Mucosa of stomach (tissue), 1 donor: ENCODE results near the gene ANAPC10.
"Not testable (repeated sequence)": the region's sequence is repeated elsewhere in the genome, so short reads cannot be mapped to it uniquely, and the experiment has no call there.

ENCODE experiments used
- H3K27me3 ChIP-seq: one replicate; pipeline ENCODE4 v1.7.0; 2013; ENCODE audit warnings: mild to moderate bottlenecking, low read length; ENCODE audit not compliant: control insufficient read depth, insufficient read depth
- H3K36me3 ChIP-seq: one replicate; pipeline ENCODE4 v1.7.0; 2013; ENCODE audit warnings: low read length; ENCODE audit not compliant: control insufficient read depth, insufficient read depth
- H3K4me1 ChIP-seq: one replicate; pipeline ENCODE4 v1.7.0; 2013; ENCODE audit warnings: mild to moderate bottlenecking, low read length; ENCODE audit not compliant: control insufficient read depth, insufficient read depth
- H3K4me3 ChIP-seq: one replicate; pipeline ENCODE4 v1.7.0; 2013; ENCODE audit warnings: low read length
- H3K9ac ChIP-seq: one replicate; pipeline ENCODE4 v1.7.0; 2013; ENCODE audit warnings: mild to moderate bottlenecking, low read length, moderate library complexity
- H3K9me3 ChIP-seq: one replicate; pipeline ENCODE4 v1.7.0; 2013; ENCODE audit warnings: mild to moderate bottlenecking, low read length, moderate library complexity; ENCODE audit not compliant: control insufficient read depth
- donor health status: Pancreatic carcinoma.

The ANAPC10 gene

GRCh38 chr4:145035494-145036136 lies 62.4 kb downstream of the ANAPC10 start:
- Histone ChIP-seq H3K36me3 (no peaks in the 10 kb centered on the region), H3K4me1 (no peaks in the 10 kb centered on the region), H3K9ac (no peak overlapping the region), H3K4me3 (no peak overlapping the region), H3K27me3 (no peaks in the 10 kb centered on the region), H3K9me3 (no peaks in the 10 kb centered on the region)

GRCh38 chr4:145034727-145035211 lies 63.2 kb downstream of the ANAPC10 start:
- no peaks in the 10 kb centered on the region for H3K4me1 ChIP-seq
- H3K9me3 ChIP-seq: no peaks in the 10 kb centered on the region
- H3K9ac ChIP-seq: no peak overlapping the region
- H3K36me3 ChIP-seq: no peaks in the 10 kb centered on the region
- no peaks in the 10 kb centered on the region for H3K27me3 ChIP-seq
- no peak overlapping the region for H3K4me3 ChIP-seq

- Histone ChIP-seq H3K27me3 (no peaks in the 10 kb centered on the region), H3K4me3 (no peak overlapping the region), H3K9ac (no peak overlapping the region), H3K4me1 (no peaks in the 10 kb centered on the region), H3K36me3 (no peaks in the 10 kb centered on the region), H3K9me3 (no peaks in the 10 kb centered on the region)
These were observed 78.7 kb downstream of the ANAPC10 start for GRCh38 chr4:145019346-145019745.

GRCh38 chr4:145014365-145014764 lies 83.6 kb downstream of the ANAPC10 start:
- no peaks in the 10 kb centered on the region for H3K9me3 ChIP-seq
- no peaks in the 10 kb centered on the region for H3K36me3 ChIP-seq
- H3K4me1 ChIP-seq: no peaks in the 10 kb centered on the region
- H3K9ac ChIP-seq: no peak overlapping the region
- no peaks in the 10 kb centered on the region for H3K27me3 ChIP-seq
- H3K4me3 ChIP-seq: no peak overlapping the region

GRCh38 chr4:145012841-145013240 lies 85.2 kb downstream of the ANAPC10 start:
- no peaks in the 10 kb centered on the region for H3K36me3 ChIP-seq
- no peaks in the 10 kb centered on the region for H3K4me1 ChIP-seq
- H3K9ac ChIP-seq: no peak overlapping the region
- no peak overlapping the region for H3K4me3 ChIP-seq
- no peaks in the 10 kb centered on the region for H3K27me3 ChIP-seq
- H3K9me3 ChIP-seq: no peaks in the 10 kb centered on the region

GRCh38 chr4:145011636-145012035 lies 86.4 kb downstream of the ANAPC10 start:
- Histone ChIP-seq H3K9ac (no peak overlapping the region), H3K27me3 (no peaks in the 10 kb centered on the region), H3K4me3 (no peak overlapping the region)

GRCh38 chr4:145010315-145010714 lies 87.7 kb downstream of the ANAPC10 start:
- not testable (repeated sequence) for H3K27me3 ChIP-seq, H3K4me3 ChIP-seq, H3K4me1 ChIP-seq, H3K9ac ChIP-seq, H3K9me3 ChIP-seq, H3K36me3 ChIP-seq

More at GRCh38 chr4:145011636-145012035, 86.4 kb downstream of the ANAPC10 start:
- no peaks in the 10 kb centered on the region for H3K9me3 ChIP-seq
- no peaks in the 10 kb centered on the region for H3K4me1 ChIP-seq
- no peaks in the 10 kb centered on the region for H3K36me3 ChIP-seq

GRCh38 chr4:145003675-145004074 lies 94.3 kb downstream of the ANAPC10 start:
- Histone ChIP-seq H3K9ac (no peak overlapping the region), H3K9me3 (no peaks in the 10 kb centered on the region), H3K36me3 (no peaks in the 10 kb centered on the region), H3K27me3 (no peaks in the 10 kb centered on the region), H3K4me1 (no peaks in the 10 kb centered on the region), H3K4me3 (no peak overlapping the region)

- Histone ChIP-seq H3K4me3 (no peak overlapping the region), H3K4me1 (no peaks in the 10 kb centered on the region), H3K36me3 (no peaks in the 10 kb centered on the region), H3K27me3 (no peaks in the 10 kb centered on the region), H3K9ac (no peak overlapping the region), H3K9me3 (no peaks in the 10 kb centered on the region)
These were observed 96.4 kb downstream of the ANAPC10 start for GRCh38 chr4:145001635-145002034.

- not testable (repeated sequence) for H3K27me3 ChIP-seq, H3K4me3 ChIP-seq, H3K9ac ChIP-seq, H3K9me3 ChIP-seq, H3K36me3 ChIP-seq, H3K4me1 ChIP-seq
These were observed 97.3 kb downstream of the ANAPC10 start for GRCh38 chr4:145000656-145001055.

GRCh38 chr4:144989306-144989705 lies 108.7 kb downstream of the ANAPC10 start:
- Histone ChIP-seq H3K4me1 (no peaks in the 10 kb centered on the region), H3K9ac (no peak overlapping the region), H3K36me3 (no peaks in the 10 kb centered on the region), H3K4me3 (no peak overlapping the region), H3K27me3 (no peaks in the 10 kb centered on the region), H3K9me3 (no peaks in the 10 kb centered on the region)

GRCh38 chr4:144985531-144985930 lies 112.5 kb downstream of the ANAPC10 start:
- no peak overlapping the region for H3K4me3 ChIP-seq
- no peak overlapping the region for H3K9ac ChIP-seq
- H3K36me3 ChIP-seq: no peaks in the 10 kb centered on the region
- no peaks in the 10 kb centered on the region for H3K4me1 ChIP-seq
- H3K9me3 ChIP-seq: no peaks in the 10 kb centered on the region
- no peaks in the 10 kb centered on the region for H3K27me3 ChIP-seq

GRCh38 chr4:144985014-144985413 lies 113.0 kb downstream of the ANAPC10 start:
- H3K9me3 ChIP-seq: no peaks in the 10 kb centered on the region
- no peaks in the 10 kb centered on the region for H3K27me3 ChIP-seq
- no peak overlapping the region for H3K4me3 ChIP-seq
- H3K9ac ChIP-seq: no peak overlapping the region
- no peaks in the 10 kb centered on the region for H3K36me3 ChIP-seq
- no peaks in the 10 kb centered on the region for H3K4me1 ChIP-seq
